Fibroblast of lung (primary cell): ENCODE data around the gene FAM107B. TPM values are rescaled to one million over a fixed set of nuclear protein-coding genes. Genes with fewer than 3 reads are reported as not detected.

ENCODE experiments used
- DNase-seq, 2 donors: peaks; one replicate each; pipeline versions ENCODE4 v3.0.0 to v3.0.0-alpha.2; 2010; ENCODE audit warnings: low read depth in 2 of 2
- H2AFZ ChIP-seq: 2 replicates; pipeline ENCODE4 v1.5.1; 2012; ENCODE audit warnings: low read length, control low read depth, inconsistent platforms
- H3K27ac ChIP-seq: 2 replicates; pipeline ENCODE4 v1.5.1; 2011; ENCODE audit warnings: low read length, control low read depth; ENCODE audit not compliant: insufficient read depth
- H3K27me3 ChIP-seq: 2 replicates; pipeline ENCODE4 v1.5.1; 2011; ENCODE audit warnings: mild to moderate bottlenecking, low read length; ENCODE audit not compliant: control insufficient read depth, insufficient read depth
- H3K36me3 ChIP-seq: 2 replicates; pipeline ENCODE4 v1.5.1; 2011; ENCODE audit warnings: low read length; ENCODE audit not compliant: control insufficient read depth, insufficient read depth
- H3K4me1 ChIP-seq: 2 replicates; pipeline ENCODE4 v1.5.1; 2011; ENCODE audit warnings: low read length; ENCODE audit not compliant: control insufficient read depth, insufficient read depth; ENCODE audit errors: extremely low read depth
- H3K4me2 ChIP-seq: 2 replicates; pipeline ENCODE4 v1.5.1; 2011; ENCODE audit warnings: low read length, control low read depth; ENCODE audit not compliant: insufficient read depth; ENCODE audit errors: extremely low read depth
- H3K4me3 ChIP-seq, 4 experiments: fragments of 200-600 bp in 1 of 4; sonication (generic) in 1 of 4; replicated peaks in 1 of 4; 2 replicates each; pipeline ENCODE4 v1.5.1; 2011 to 2016; ENCODE audit warnings: low read length in 4 of 4, low read depth in 3 of 4, mild to moderate bottlenecking in 3 of 4, control low read depth in 2 of 4, inconsistent platforms in 1 of 4, mixed read lengths in 1 of 4; ENCODE audit not compliant: insufficient read depth in 1 of 4; ENCODE audit errors: control extremely low read depth in 1 of 4
- H3K79me2 ChIP-seq: 2 replicates; pipeline ENCODE4 v1.5.1; 2012; ENCODE audit warnings: mild to moderate bottlenecking, low read length, inconsistent platforms; ENCODE audit not compliant: control insufficient read depth, insufficient read depth
- H3K9ac ChIP-seq: 2 replicates; pipeline ENCODE4 v1.5.1; 2011; ENCODE audit warnings: mild to moderate bottlenecking, low read length, control low read depth; ENCODE audit not compliant: insufficient read depth
- H3K9me3 ChIP-seq: 2 replicates; pipeline ENCODE4 v1.5.1; 2012; ENCODE audit warnings: low read depth, low read length; ENCODE audit not compliant: control insufficient read depth, insufficient read depth
- H4K20me1 ChIP-seq: 2 replicates; pipeline ENCODE4 v1.5.1; 2011; ENCODE audit warnings: low read length; ENCODE audit not compliant: control insufficient read depth, insufficient read depth; ENCODE audit errors: extremely low read depth
- CTCF ChIP-seq, 2 donors: IDR thresholded peaks in 1 of 2; conservative IDR thresholded peaks in 1 of 2; 1 replicate in 1 of 2; 2 replicates in 1 of 2; pipeline ENCODE4 v1.5.1; 2011 to 2012; ENCODE audit warnings: low read length in 2 of 2, control low read depth in 1 of 2, inconsistent platforms in 1 of 2, low read depth in 1 of 2, mild to moderate bottlenecking in 1 of 2
- EZH2 ChIP-seq: IDR thresholded peaks from 2 replicates; pipeline ENCODE4 v1.5.1; 2012; ENCODE audit warnings: low read length, control low read depth, mild to moderate bottlenecking; ENCODE audit errors: missing control alignments
- polyA plus RNA-seq, 2 donors: library from polyadenylated mRNA; depleted of rRNA in 1 of 2; stranded (reverse) in 1 of 2; unstranded in 1 of 2; fragments of >200 nt; gene quantifications; 2 replicates each; pipeline ENCODE4 v1.2.1, GENCODE V29; 2011 to 2012; ENCODE audit warnings: missing spikeins in 1 of 2
- total RNA-seq: library from RNA; depleted of rRNA; stranded (reverse); fragments of >200 nt; gene quantifications from 2 replicates; pipeline ENCODE4 v1.2.1, GENCODE V29; 2014

Gene FAM107B
- total and polyA plus RNA-seq, 2 donors (not counting 1 experiment from before 2014, with no cell fraction given) = 29.0 to 36.0 TPM

DNA sequence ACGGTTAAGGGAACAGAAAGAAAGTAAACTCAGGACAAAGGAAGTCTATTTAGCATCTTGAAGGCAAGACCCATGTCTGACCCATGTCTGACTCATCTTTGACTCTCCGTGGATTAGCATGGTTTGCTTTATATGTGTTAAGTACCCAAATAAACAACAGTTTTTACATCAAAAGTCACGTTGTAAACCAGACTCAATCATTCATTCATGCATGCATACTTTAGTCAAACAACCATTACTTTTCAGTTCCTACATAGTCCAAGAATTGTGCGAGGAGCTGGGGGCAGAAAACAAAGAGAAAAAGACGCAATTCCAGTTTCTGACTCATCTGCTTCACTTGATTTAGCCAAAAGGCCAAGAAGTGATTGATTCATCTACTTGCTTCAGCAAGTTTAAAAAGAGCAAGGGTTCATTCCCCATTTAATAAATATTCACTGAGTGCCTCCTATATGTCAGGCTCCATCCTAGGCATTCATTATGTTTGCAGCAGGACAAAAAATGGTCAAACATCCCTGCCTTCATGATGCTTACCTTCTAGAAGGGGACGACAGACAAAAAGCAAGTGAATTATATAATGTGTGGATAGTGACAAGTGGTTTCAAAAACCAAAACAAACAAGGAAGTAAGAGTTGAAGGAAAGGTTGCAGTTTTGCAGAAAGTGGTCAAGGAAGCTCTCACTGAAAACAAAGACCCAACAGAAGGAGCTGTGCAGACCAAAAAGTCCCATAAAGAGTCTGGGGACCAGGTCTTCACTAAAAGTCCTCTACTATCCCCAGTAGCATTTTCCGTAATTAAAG, 116.2 kb downstream of the FAM107B start:
- Histone ChIP-seq H2AFZ (no peak overlapping the region), H3K27ac (no peak overlapping the region), H3K9ac (no peak overlapping the region), H4K20me1 (no peaks in the 10 kb centered on the region), H3K27me3 (no peaks in the 10 kb centered on the region), H3K4me1 (peaks cover 2% of the 10 kb centered on the region), H3K36me3 (no peaks in the 10 kb centered on the region), H3K4me3 (no peak overlapping the region), H3K9me3 (no peaks in the 10 kb centered on the region), H3K4me2 (peak overlapping the region; percentile 33), H3K79me2 (no peaks in the 10 kb centered on the region)
- no peak for TF ChIP-seq EZH2
- TF ChIP-seq CTCF (conservative IDR thresholded peaks at IDR 0.05 in 1 of 2, IDR thresholded peaks at IDR 0.05 in 1 of 2; ENCODE audit: low read depth in 1 of 2, low read length in 2 of 2) = no peak
- DNase-seq = peak; percentile 92

GRCh38 chr10:14656052-14656730, 118.5 kb downstream of the FAM107B start:
- Histone ChIP-seq H3K4me3 (no peak overlapping the region), H3K9me3 (no peaks in the 10 kb centered on the region), H3K27me3 (no peaks in the 10 kb centered on the region), H2AFZ (no peak overlapping the region), H3K4me1 (peaks cover 2% of the 10 kb centered on the region), H4K20me1 (no peaks in the 10 kb centered on the region), H3K79me2 (no peaks in the 10 kb centered on the region), H3K4me2 (no peak overlapping the region), H3K27ac (no peak overlapping the region), H3K9ac (no peak overlapping the region), H3K36me3 (no peaks in the 10 kb centered on the region)
- TF ChIP-seq CTCF (conservative IDR thresholded peaks at IDR 0.05 in 1 of 2, IDR thresholded peaks at IDR 0.05 in 1 of 2; ENCODE audit: low read depth in 1 of 2, low read length in 2 of 2) = no peak
- no peak for TF ChIP-seq EZH2
- DNase-seq = no peak

GRCh38 chr10:14654821-14655382, 119.8 kb downstream of the FAM107B start:
- Histone ChIP-seq H3K79me2 (no peaks in the 10 kb centered on the region), H3K9me3 (no peaks in the 10 kb centered on the region), H3K4me3 (no peak overlapping the region), H3K27me3 (no peaks in the 10 kb centered on the region), H4K20me1 (no peaks in the 10 kb centered on the region), H2AFZ (no peak overlapping the region), H3K4me1 (peaks cover 2% of the 10 kb centered on the region), H3K9ac (no peak overlapping the region), H3K27ac (no peak overlapping the region), H3K4me2 (no peak overlapping the region), H3K36me3 (no peaks in the 10 kb centered on the region)
- no peak for DNase-seq
- TF ChIP-seq EZH2 = no peak
- TF ChIP-seq CTCF (conservative IDR thresholded peaks at IDR 0.05 in 1 of 2, IDR thresholded peaks at IDR 0.05 in 1 of 2; ENCODE audit: low read depth in 1 of 2, low read length in 2 of 2) = no peak
